Activated CD4-positive, alpha-beta memory T cell treated with anti-CD3 and anti-CD28 coated beads for 36 hours (primary cell): ENCODE data around the gene C6orf47. TPM values are rescaled to one million over a fixed set of nuclear protein-coding genes. Genes with fewer than 3 reads are reported as not detected.

Experiments
- CTCF ChIA-PET: fragments of 350-600 bp; sonication (Branson Sonifier 250); formaldehyde crosslinking; loops from one replicate; lab custom pipeline; 2021; ENCODE audit warnings: antibody characterized with exemption, inconsistent platforms; lab: Charles Lee
- POLR2A ChIA-PET: fragments of 350-600 bp; sonication (Branson Sonifier 250); formaldehyde crosslinking; loops from one replicate; lab custom pipeline; 2021; ENCODE audit warnings: antibody characterized with exemption; lab: Charles Lee
- DNase-seq: peaks from one replicate; pipeline ENCODE4 v3.0.0-alpha.2; 2020
- H3K27ac Mint-ChIP-seq: one replicate; pipeline ENCODE4 v1.8.0; 2021; ENCODE audit warnings: mixed read lengths
- H3K27me3 Mint-ChIP-seq: one replicate; pipeline ENCODE4 v1.8.0; 2021; ENCODE audit warnings: mixed read lengths
- H3K36me3 Mint-ChIP-seq: one replicate; pipeline ENCODE4 v1.8.0; 2021; ENCODE audit warnings: mixed read lengths
- H3K4me1 Mint-ChIP-seq: one replicate; pipeline ENCODE4 v1.8.0; 2021; ENCODE audit warnings: low read depth, mixed read lengths
- H3K4me3 Mint-ChIP-seq: one replicate; pipeline ENCODE4 v1.8.0; 2021; ENCODE audit warnings: mild to moderate bottlenecking, mixed read lengths
- H3K9me3 Mint-ChIP-seq: one replicate; pipeline ENCODE4 v1.8.0; 2021; ENCODE audit warnings: mixed read lengths
- intact Hi-C: fragments of 100-400 bp; cut with micrococcal nuclease; formaldehyde crosslinking; loops from one replicate; pipeline ENCODE4 v1.15.1; 2023
- total RNA-seq, 2 experiments: library from RNA; stranded (reverse); gene quantifications; one replicate each; pipeline ENCODE4 v1.2.3, GENCODE V29; 2021

Gene C6orf47
- total RNA-seq, 2 experiments from 2014 or later, result 15.8 to 16.9 TPM

GRCh38 chr6:31657406-31658157 lies 3.0 kb downstream of the C6orf47 start:
- H3K27me3 Mint-ChIP-seq, result no peaks in the 10 kb centered on the region
- ChIA-PET POLR2A (interaction anchor here (0.8 to 1.4 kb wide), 3 partner anchors 82 to 170 kb away, joined by 3 to 5 read pairs (median 3); partner anchors contain the start of genes HSPA1B and MSH5), CTCF (interaction anchor here (1.2 kb wide), 1 partner anchor 112 kb away, joined by 3 read pairs; no protein-coding TSS in a partner anchor)
- no peaks in the 10 kb centered on the region for H3K9me3 Mint-ChIP-seq
- peak overlapping the region; percentile 95 for H3K27ac Mint-ChIP-seq
- peak; percentile 60 for DNase-seq
- H3K4me1 Mint-ChIP-seq, result peaks cover 65% of the 10 kb centered on the region
- peaks cover 40% of the 10 kb centered on the region for H3K36me3 Mint-ChIP-seq
- intact Hi-C loops, result no loop called here
- H3K4me3 Mint-ChIP-seq, result peak overlapping the region; percentile 50

DNA sequence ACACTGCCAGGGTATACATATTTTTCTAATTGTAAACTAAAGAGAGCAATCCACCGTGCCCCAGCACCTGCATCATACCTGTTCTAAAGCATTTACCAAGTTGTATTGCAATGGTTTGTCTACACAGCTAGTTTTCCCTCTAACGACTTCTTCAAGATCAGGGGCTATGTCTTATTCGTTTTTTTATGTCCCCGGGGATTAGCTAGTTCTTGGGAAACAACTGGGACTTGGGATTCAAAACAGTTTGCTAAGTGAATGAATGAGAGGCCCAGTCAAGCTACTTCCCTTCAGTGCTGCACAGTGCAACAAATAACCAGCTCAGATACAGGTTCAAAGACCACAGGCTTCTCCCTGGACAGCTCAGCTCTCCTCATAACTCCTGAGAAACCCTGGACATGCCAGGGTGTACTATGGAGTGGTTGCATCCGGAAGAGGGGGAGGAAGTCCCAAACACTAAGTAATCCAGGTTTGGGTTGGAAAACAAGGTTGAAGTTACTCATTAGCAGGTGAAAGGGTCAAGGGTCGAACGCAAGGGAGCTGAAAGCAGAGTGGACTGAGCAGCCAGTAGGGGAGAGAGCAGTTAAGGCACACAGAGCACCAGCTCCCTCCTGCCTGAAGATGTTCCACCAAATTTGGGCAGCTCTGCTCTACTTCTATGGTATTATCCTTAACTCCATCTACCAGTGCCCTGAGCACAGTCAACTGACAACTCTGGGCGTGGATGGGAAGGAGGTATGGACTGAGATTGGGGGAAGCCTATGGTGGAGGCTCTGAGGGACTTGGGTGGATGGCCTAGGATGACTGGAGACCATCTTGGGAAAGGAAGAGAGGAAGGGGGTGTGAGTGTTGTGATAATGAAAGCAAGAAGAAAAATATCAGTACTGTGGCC lies 5.0 kb downstream of the C6orf47 start, which contains the start of gene APOM:
APOM (plus strand) TSS at position 546 of the 889 bp plus-strand sequence; CDS start at position 619, 73 bp downstream.
- CTCF ChIA-PET, result interaction anchor here (1.2 to 1.4 kb wide), 2 partner anchors 74 to 110 kb away, joined by 3 to 4 read pairs; partner anchors contain the start of genes ATP6V1G2 and LTB
- peak within 1 kb of the TSS; percentile 39 for H3K27ac Mint-ChIP-seq
- peaks cover 59% of the 10 kb centered on the region for H3K4me1 Mint-ChIP-seq
- H3K36me3 Mint-ChIP-seq, result peaks cover 41% of the 10 kb centered on the region
- POLR2A ChIA-PET, result interaction anchor here (6.1 kb wide), 1 partner anchor 7 kb away, joined by 92 read pairs; the partner anchor contains the start of genes C6orf47, CSNK2B and GPANK1
- H3K9me3 Mint-ChIP-seq, result no peaks in the 10 kb centered on the region
- intact Hi-C loops, result no loop called here
- H3K4me3 Mint-ChIP-seq, result no peak within 1 kb of the TSS
- no peak for DNase-seq
- no peaks in the 10 kb centered on the region for H3K27me3 Mint-ChIP-seq

- Mint-ChIP-seq H3K27ac (no peak overlapping the region), H3K36me3 (peaks cover 35% of the 10 kb centered on the region), H3K4me1 (peaks cover 61% of the 10 kb centered on the region), H3K4me3 (no peak overlapping the region), H3K27me3 (no peaks in the 10 kb centered on the region), H3K9me3 (no peaks in the 10 kb centered on the region)
- CTCF ChIA-PET, result interaction anchor here (1.2 to 2.3 kb wide), 3 partner anchors 10 to 109 kb away, joined by 3 to 8 read pairs (median 4); partner anchors contain the start of genes ATP6V1G2, GPANK1 and LTB
- POLR2A ChIA-PET, result interaction anchor here (1.0 to 6.1 kb wide), 2 partner anchors 8 to 180 kb away, joined by 5 to 92 read pairs; partner anchors contain the start of genes C6orf47, CSNK2B and GPANK1
- intact Hi-C loops, result loop anchor here (5.0 kb wide), 1 partner anchor 162 kb away; no protein-coding TSS in a partner anchor
- no peak for DNase-seq
Measured at GRCh38 chr6:31654574-31655348, 5.8 kb downstream of the C6orf47 start.

GRCh38 chr6:31652925-31653724 lies 7.5 kb downstream of the C6orf47 start:
- no peaks in the 10 kb centered on the region for H3K9me3 Mint-ChIP-seq
- no peaks in the 10 kb centered on the region for H3K27me3 Mint-ChIP-seq
- peaks cover 54% of the 10 kb centered on the region for H3K4me1 Mint-ChIP-seq
- intact Hi-C loops, result loop anchor here (1.0 to 5.0 kb wide), 7 partner anchors 7 to 161 kb away; partner anchors contain the start of genes C6orf47, DDX39B, NFKBIL1 and PRRC2A
- H3K36me3 Mint-ChIP-seq, result peaks cover 41% of the 10 kb centered on the region
- peak; percentile 92 for DNase-seq
- CTCF ChIA-PET, result interaction anchor here (0.7 to 2.3 kb wide), 7 partner anchors 8 to 174 kb away, joined by 3 to 10 read pairs (median 5); partner anchors contain the start of genes DDX39B, GPANK1 and HSPA1B
- POLR2A ChIA-PET, result interaction anchor here (0.7 to 6.1 kb wide), 12 partner anchors 10 to 317 kb away, joined by 3 to 92 read pairs (median 4); partner anchors contain the start of genes ABHD16A, C6orf47, CSNK2B and DDX39B
- H3K27ac Mint-ChIP-seq, result peak overlapping the region; percentile 99
- peak overlapping the region; percentile 94 for H3K4me3 Mint-ChIP-seq

DNA sequence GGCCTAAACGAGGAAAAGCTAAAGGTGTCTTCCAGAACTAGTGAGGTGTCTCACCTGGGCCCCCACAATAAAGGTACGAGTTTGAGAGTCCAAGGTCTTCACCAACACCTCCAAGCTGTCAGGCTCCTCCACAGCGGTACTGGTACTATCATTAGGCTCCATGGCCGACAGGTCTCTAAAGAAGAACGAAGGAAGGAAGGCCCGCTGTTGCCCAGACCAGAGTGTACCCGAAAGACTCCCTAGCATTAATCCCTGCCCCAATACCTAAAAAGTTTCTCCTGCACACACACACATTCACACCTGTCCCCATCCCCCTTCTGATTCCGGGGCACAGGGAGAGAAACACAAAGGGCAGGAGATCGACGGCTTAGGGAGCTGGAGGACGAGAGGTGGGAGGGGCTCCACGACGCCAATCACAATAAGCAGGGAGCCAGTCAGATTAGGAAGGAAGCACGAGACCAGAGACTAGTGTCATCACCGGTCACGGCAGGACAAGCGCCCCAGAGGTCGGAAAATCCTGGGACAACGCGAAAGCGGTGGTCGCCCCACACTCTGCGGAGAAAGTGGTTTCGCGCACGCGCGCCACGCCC lies 8.9 kb downstream of the C6orf47 start:
- peaks cover 42% of the 10 kb centered on the region for H3K36me3 Mint-ChIP-seq
- no peaks in the 10 kb centered on the region for H3K27me3 Mint-ChIP-seq
- H3K4me1 Mint-ChIP-seq, result peaks cover 41% of the 10 kb centered on the region
- DNase-seq, result peak; percentile 82
- POLR2A ChIA-PET, result interaction anchor here (0.7 to 6.1 kb wide), 18 partner anchors 11 to 318 kb away, joined by 3 to 92 read pairs (median 4); partner anchors contain the start of genes C6orf47, CLIC1, CSNK2B and DDX39B
- no peaks in the 10 kb centered on the region for H3K9me3 Mint-ChIP-seq
- CTCF ChIA-PET, result interaction anchor here (0.6 to 2.2 kb wide), 11 partner anchors 10 to 211 kb away, joined by 3 to 10 read pairs (median 5); partner anchors contain the start of genes ATP6V1G2, GPANK1, HSPA1B and LSM2
- intact Hi-C loops, result loop anchor here (1.0 to 5.0 kb wide), 7 partner anchors 9 to 159 kb away; partner anchors contain the start of genes C6orf47, DDX39B, NFKBIL1 and PRRC2A
- peak overlapping the region; percentile 94 for H3K4me3 Mint-ChIP-seq
- H3K27ac Mint-ChIP-seq, result peak overlapping the region; percentile 99

- Mint-ChIP-seq H3K27ac (peak overlapping the region; percentile 49), H3K4me3 (no peak overlapping the region), H3K4me1 (peaks cover 12% of the 10 kb centered on the region), H3K9me3 (no peaks in the 10 kb centered on the region), H3K36me3 (peaks cover 51% of the 10 kb centered on the region), H3K27me3 (no peaks in the 10 kb centered on the region)
- intact Hi-C loops, result no loop called here
- CTCF ChIA-PET, result interaction anchor here (0.6 kb wide), 1 partner anchor 1719 kb away, joined by 3 read pairs; no protein-coding TSS in a partner anchor
- no peak for DNase-seq
- POLR2A ChIA-PET, result interaction anchor here (1.8 kb wide), 1 partner anchor 18 kb away, joined by 4 read pairs; no protein-coding TSS in a partner anchor
Measured at GRCh38 chr6:31645325-31645724, 15.3 kb downstream of the C6orf47 start.

DNA sequence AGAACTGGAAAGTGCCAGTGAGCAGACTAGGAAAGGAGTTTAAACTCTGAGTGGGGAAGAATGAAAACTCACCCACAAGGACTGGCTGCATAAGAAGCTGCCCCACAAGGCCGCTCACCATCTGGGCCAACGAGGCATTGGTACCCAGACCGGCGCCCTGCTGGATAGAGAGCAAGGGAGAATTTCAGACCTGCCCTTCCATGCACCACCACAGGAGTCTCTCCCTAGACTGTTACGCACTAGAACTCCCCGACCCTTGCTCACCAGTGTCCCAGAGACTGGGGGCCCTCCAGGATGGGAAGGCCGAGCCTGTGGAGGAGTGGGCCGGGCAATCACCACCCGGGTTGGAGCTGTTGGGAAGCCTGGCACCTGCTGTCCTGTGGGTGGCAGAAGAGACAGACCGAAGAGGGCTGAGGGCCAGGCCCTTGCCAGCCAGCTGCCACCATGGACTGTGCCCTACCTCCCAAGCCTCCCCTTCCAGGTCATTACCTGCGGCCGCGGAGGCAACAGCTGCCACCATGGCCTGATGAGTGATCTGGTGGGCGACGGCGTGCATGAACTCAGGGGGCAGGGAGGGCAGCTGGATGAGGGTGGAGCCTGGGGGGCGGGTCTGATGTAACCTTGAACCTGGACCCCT lies 16.6 kb downstream of the C6orf47 start:
- peaks cover 8% of the 10 kb centered on the region for H3K4me1 Mint-ChIP-seq

DNA sequence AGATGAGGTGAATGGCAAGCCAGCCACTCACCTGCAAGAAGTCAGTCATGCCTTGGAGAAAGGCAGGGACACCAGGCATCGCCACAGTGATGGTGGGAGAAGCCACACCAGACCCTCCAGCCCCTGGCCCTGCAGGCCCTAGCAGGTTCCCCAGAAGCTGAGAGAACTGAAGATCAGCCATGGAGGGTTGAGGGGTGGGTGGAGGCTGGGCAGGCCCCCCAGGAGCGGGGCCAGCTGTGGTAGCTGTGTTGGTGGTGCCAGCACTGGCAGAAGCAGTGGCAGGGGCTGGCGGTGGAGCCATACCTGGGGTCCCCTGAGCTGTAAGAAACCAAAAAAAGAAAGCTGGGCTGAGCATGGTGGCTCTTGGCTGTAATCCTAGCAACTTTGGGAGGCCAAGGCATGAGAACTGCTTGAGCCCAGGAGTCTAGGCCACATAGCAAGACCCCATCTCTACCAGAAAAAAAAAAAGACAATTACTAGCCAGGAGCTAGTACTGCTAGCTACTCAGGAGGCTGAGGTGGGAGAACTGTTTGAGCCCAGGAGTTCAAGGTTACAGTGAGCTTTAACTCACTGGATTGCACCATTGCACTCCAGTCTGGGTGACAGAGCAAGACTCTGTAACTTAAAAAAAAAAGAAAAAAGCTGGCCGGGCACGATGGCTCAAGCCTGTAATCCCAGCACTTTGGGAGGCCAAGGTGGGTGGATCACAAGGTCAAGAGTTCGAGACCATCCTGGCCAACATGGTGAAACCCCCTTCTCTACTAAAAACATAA lies 17.6 kb downstream of the C6orf47 start:
- CTCF ChIA-PET, result interaction anchor here (0.7 to 1.4 kb wide), 2 partner anchors 46 to 47 kb away, joined by 3 read pairs; no protein-coding TSS in a partner anchor
- Mint-ChIP-seq H3K27ac (peak overlapping the region; percentile 25), H3K4me3 (no peak overlapping the region), H3K4me1 (peaks cover 5% of the 10 kb centered on the region), H3K27me3 (no peaks in the 10 kb centered on the region), H3K9me3 (no peaks in the 10 kb centered on the region), H3K36me3 (peaks cover 45% of the 10 kb centered on the region)
- intact Hi-C loops, result no loop called here
- POLR2A ChIA-PET, result interaction anchor here (0.6 kb wide), 1 partner anchor 78 kb away, joined by 3 read pairs; no protein-coding TSS in a partner anchor
- DNase-seq, result no peak

More for the DNA sequence above, 16.6 kb downstream of the C6orf47 start:
- POLR2A ChIA-PET, result interaction anchor here (0.6 to 1.8 kb wide), 2 partner anchors 17 to 79 kb away, joined by 3 to 4 read pairs; no protein-coding TSS in a partner anchor
- intact Hi-C loops, result no loop called here
- peaks cover 51% of the 10 kb centered on the region for H3K36me3 Mint-ChIP-seq
- H3K9me3 Mint-ChIP-seq, result no peaks in the 10 kb centered on the region
- CTCF ChIA-PET, result interaction anchor here (0.7 to 1.4 kb wide), 2 partner anchors 46 to 47 kb away, joined by 3 read pairs; no protein-coding TSS in a partner anchor
- DNase-seq, result no peak
- H3K4me3 Mint-ChIP-seq, result no peak overlapping the region
- no peaks in the 10 kb centered on the region for H3K27me3 Mint-ChIP-seq
- peak overlapping the region; percentile 33 for H3K27ac Mint-ChIP-seq
